GM19324 (cell line): Measurements from ENCODE around the gene PPARD.

Source experiments
- ATAC-seq: cut with Tn5 transposase; IDR thresholded peaks from one replicate; pipeline ENCODE4 v1.9.1; 2021; ENCODE audit warnings: mild to moderate bottlenecking, moderate library complexity; ENCODE audit not compliant: unreplicated experiment, low FRiP score

Gene PPARD

DNA sequence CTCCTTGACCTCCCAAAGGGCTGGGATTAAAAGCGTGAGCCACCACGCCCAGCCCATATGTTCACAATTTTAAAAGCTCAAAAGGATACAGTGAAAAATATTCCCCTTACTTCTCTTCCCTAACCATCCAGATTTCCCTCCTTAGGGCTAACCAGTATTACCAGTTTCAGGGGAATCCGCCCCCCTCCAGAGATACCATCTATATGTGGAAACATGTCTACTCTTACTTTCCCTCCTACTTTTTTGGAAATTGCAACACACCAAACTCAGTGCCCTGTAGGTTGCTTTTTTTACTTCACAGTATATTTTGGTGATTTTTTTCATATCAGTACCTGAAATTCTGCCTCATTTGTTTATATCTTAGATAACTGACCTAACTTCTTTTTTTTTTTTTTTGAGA, 118.9 kb downstream of the PPARD start:
- no peak for ATAC-seq

DNA sequence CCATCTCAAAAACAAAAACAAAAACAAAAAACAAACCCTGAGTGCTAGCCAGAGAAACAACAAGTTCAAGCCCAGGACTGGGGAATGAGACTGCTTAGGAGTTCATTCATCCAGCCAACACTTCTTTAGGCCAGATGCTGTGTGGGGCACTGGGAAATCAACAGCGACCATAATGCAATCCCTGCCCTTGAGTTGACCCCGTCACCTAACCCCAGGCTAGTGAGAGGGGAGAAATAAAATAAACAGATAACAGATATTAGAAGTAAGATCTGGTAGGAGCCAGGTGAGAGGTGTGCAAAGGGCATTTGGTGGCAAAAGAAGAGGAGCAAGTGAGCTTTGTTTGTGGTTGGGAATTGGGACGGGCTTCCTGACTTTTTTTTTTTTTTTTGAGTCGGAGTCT, 120.9 kb downstream of the PPARD start:
- ATAC-seq, result no peak

DNA sequence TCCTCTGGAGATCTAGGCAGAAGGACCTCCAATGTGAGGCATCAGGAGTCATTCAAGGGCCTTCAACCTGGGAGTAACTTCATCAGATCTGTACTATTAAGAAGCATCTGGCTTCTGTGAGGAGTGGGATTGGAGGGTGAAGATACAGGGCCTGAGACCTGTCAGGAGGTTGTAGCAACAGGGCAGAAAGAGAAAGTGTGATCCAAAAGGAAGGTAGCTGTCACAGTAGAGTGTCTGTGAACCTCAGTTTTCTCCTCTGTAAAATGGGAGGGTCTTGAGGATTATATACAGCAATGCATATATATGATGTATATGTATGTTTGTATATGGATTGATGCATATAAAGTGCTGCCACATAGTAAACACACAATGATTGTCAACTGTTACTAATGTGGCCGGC, 123.3 kb downstream of the PPARD start:
- no peak for ATAC-seq

DNA sequence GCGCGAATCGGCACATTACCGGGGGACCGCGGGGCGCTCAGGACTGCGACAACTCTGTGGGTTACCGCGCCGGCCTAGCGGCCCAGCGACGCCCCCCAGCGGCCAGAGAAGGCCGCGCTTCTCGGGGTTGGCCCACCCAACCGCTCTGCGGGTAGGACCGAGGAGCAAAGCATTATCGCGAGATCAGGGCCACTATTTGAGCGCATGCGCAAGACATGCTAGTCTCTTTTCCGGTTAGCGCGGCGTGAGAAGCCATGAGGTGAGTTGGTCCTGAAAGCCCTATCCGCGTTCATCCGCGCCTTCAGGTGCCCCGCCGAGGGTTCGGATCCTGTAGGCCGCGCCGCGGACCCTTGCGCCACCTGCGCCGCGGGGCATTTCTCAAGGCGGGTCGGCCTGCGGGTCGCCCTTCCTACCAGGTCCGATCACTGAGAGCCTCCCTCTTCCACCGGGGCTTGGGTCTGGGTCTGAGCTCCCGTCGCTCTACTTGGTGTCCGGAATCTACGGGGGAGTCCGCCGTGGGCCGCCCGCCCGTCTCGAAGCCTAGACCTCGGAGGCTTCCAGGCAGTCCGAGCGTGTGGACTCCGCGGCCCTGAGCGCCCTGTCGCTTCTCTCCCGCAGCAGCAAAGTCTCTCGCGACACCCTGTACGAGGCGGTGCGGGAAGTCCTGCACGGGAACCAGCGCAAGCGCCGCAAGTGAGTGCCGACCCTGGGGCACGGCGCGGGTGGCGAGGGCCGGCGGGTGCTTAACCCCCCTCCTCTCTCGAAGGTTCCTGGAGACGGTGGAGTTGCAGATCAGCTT, 126.0 kb downstream of the PPARD start, which contains the start of gene RPL10A:
Gene RPL10A (plus strand): TSS at position 221 of the 799 bp plus-strand sequence. CDS start 34 bp downstream, at position 255.
- peak; percentile 82 for ATAC-seq

DNA sequence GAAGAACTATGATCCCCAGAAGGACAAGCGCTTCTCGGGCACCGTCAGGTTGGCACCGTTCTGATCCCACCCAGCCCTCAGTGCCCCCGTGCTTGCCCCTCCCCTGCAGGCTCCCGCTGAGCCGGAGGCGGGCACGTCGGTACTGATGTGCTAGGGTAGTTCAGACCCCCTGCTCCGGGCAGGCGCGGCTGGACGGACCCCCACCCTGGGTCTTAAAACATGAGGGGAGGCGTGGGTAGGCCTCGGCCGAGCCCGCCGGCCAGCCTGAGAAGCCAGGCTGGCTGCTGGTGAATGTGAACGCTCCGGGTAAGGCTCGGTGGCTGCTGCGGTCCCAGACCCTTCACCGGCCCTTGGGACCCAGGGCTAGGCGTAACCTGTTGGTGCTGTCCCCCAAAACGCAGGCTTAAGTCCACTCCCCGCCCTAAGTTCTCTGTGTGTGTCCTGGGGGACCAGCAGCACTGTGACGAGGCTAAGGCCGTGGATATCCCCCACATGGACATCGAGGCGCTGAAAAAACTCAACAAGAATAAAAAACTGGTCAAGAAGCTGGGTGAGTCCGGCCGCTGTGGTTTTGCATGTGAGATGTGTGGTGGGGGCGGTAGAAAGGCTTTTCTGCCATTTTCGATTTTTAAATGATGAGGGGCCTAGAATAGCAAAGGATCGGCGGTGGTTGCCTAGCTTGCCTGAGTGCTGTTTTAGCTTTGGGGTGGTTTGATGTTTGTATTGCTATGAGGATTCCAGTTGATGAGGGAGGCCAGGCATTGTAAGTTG, 126.8 kb downstream of the PPARD start:
- ATAC-seq, result peak; percentile 8

DNA sequence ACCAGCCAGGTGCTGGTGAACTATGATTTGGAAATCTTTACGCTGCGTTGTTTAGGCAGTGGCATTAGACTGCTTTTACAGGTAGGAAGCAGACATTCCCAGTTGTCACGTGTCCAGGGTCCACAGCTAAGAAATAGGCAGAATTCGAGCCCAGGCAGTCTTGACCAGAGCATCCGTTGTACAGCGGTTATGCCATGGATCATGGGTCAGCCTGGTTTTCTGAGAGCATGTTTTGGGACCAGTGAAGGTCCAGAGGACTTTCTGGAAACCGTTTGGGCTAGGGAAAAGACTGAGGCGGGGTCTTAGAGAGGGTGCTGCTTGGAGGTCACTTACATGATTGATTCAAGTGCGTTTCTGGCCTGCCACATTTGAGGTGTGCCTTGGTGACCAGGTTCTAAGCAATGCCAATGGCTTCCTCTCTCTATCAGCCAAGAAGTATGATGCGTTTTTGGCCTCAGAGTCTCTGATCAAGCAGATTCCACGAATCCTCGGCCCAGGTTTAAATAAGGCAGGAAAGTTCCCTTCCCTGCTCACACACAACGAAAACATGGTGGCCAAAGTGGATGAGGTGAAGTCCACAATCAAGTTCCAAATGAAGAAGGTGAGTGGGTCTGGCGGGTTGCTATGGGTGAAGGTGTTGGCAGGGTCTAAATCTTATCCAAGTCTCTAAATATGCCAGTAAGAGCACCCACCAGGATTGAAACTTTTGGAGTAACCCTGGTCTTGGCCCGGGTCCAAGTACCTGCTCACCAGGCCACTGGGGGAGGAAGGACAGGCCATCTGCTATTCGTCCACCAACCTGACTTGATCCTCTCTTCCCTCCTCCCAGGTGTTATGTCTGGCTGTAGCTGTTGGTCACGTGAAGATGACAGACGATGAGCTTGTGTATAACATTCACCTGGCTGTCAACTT, 127.6 kb downstream of the PPARD start:
- no peak for ATAC-seq

DNA sequence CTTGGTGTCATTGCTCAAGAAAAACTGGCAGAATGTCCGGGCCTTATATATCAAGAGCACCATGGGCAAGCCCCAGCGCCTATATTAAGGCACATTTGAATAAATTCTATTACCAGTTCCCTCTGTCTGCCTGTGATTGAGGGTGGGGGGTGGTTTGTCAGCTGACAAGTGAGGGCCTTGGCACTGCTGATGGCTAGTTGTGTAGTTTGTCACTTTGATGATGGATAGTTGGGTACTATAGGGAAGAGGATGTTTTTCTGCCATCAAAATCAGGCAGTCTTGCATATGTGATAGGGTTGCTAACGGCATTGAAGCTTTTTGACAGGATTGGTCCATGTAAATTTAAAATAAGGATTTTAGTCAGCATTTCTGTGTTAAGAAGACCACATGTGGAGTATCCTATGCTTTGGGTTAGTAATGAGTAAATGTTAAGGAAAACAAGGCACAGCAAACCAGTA, 128.3 kb downstream of the PPARD start:
- ATAC-seq, result no peak

DNA sequence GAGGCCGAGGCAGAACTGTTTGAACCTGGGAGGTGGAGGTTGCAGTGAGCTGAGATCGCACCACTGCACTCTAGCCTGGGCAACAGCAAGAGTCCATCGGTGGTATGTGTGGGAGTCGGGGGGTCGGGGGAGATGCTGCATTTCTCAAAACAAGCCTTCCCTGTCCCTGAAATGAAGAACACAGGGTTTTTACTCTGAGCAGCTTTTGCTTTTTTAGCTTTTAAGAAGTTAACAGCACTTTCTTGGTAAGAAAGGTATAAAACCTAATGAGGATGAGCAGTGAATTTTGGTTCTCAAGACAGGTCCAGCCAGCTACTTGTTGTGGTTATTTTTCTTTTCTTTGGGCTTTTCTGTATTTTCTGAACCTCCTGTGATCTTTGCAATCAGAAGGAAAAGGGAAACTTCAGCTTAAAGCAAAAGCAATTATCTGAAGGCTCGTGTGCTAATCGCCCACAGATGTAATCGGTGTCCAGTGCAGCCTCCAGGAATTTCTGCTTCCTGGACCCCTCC, 129.5 kb downstream of the PPARD start:
- ATAC-seq, result no peak

DNA sequence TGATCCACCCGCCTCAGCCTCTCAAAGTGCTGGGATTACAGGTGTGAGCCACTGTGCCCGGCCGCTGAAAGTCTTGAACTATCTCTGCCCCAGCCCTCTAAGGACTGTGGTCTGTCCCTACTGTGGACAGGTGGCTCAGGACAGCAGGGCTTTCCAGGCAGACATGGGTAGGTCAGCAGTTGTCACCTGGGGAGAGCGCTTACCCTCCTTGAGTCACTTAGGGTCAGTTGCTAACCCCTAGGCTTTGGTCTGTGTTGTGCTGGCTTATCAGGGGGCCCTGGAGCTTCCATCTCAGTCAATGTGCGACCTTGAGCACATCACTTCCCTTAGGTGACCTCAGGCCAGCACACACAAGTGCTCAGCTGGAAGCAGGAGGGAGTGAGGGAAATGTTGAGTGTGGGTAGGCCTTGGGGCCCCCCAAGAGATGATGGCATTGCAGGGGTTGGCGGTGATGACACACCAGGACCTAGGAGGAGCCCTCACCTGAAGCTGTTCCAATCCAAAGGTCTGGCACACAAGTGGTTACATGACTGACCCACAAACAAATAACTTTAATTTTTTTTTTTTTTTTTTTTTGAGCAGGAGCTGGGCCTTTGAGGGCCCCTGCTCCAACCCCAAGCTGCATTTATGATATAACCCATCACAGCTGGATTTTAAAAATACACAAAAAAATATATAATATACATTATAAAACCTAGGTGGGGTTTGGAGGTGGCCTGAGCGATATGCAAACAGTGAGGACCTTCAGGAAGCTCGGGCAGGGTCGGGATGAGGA, 130.9 kb downstream of the PPARD start:
- no peak for ATAC-seq

DNA sequence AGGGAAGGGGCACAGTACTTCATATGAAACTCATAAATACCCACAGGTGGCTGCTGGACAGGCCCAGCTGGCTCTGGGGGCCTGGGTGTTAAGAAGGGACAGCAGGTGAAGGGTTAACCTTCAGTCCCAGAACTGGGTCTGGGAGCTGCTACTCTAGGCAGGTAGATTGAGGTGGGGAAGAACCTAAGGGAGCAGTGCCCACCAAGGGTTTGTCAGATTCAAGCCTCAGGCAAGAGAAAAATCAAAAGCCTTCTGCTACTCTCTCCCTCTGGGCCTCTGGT, 131.4 kb downstream of the PPARD start:
- ATAC-seq, result no peak

DNA sequence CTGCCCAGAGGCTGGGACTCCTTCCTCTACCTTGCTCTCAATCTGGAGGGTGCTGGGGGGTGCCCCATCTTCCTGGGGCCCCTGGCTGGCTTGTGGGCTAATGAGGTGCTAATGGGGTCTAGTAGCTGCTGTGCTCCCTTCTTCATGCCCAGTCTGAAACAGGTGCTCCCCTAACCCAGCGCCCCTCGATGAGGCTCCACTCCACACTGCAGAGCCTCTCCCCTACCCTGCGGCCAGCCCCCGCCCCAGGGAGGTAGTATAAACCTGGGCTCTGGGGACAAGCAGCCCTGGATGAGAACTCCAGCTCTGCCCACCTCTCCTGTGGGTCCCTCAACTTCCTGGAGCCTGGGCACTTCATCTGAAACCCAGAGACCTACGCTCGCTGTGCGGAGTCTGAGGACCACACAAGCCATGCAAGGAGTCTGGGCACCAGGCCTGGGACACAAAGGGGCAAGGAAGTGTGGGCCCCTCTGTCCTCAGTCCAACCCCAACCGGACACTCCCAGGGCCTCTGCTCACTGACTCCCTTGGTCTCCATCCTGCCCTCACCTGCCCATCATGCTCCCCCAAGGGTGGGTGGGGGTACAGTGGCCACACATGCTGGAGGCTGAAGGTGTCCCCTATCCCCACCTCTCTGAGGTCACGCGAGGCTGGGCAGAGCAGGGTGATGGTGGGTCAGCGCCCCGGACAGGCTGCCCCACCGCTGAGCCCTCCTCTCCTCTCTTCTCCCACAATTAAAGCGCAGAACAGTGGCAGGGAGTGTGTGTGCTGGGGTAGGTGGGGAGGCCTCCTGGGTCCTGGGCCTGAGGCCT, 132.0 kb downstream of the PPARD start:
- no peak for ATAC-seq

DNA sequence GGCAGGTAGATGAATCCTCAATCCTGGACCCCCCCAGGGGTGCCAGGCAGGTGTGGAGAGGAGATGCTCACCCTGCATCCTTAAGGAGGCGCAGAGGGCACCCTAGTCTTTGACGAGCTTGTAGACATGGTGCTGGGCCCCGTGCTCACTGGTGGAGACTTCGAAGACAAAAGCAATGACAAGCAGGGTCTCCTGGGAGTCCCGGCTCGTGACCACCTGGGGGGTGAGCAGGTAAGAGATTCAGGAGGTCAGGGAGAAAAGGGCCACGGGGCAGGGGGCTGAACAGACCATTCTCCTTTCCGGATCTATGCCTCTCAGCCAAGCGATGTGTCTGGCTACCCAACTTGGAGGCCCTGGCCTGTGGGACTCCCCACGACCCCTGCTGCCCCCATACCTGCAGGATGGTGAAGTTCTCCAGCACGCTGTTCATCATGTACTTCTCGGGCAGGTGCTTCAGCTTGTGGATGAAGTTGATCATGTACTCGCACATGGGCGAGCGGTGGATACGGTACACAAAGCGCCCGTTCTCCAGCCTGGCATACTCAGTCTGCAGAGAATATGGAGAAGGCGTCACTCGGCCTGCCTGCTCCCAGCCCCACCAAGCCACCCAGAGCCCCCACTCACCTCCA, 132.7 kb downstream of the PPARD start:
- no peak for ATAC-seq

DNA sequence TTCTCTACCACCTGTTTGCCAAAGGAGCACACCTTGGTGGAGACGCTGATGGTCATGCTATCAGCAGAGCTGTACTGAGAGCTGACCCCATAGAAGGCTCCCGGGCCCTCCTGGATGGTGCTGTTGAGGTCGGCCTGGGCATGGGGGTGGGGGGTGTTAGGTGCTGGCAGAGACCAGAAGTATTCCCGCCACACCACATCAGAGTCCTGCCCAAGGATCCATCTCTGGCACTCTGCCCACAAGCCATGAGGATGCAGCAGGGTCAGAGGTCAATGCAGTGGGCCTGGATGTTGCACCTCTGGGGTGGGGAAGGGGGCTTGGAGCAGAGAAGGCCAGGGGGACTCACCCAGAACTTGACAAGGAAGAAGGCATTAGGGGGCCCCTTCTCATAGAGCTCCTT, 133.2 kb downstream of the PPARD start:
- ATAC-seq, result no peak

DNA sequence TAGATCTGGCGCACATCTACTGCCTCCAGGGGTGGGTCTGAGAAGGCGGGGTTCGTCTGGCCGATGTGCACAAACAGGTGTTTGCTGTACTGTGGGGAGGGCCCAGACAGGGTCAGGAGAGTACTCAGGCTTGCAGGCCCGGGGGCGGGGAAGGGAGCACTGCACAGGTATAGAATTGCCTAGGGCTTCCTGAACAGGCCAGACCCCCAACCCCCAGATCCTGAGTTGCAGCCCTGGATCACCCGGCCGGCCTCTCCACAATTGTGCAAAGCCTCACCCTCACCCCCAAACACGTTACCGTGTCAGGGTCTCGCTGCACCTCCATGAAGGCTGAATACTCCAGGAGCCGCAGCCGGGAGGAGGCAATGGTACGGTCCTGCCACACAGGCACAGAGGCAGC, 133.6 kb downstream of the PPARD start:
- no peak for ATAC-seq

DNA sequence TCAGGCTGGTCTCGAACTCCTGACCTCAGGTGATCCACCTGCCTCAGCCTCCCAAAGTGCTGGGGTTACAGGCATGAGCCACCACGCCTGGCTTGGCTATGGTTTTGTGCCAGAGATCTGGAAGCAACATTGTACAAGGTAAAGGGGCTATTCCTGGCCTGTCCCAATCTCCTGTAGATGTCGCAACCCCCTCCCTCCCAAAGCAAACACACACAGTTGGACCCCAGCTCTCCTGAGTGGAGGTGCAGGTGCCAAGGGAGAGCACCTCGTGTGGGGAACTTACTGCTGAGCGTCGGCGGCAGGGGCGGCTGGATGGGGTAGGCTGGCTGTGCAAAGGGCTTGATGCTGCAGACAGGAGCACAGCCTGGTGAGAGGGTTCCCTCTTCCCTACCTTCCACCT, 134.7 kb downstream of the PPARD start:
- ATAC-seq, result no peak
